Spleen (tissue), 11 donors: ENCODE data around the gene TBL3. TPM values are rescaled to one million over a fixed set of nuclear protein-coding genes. Genes with fewer than 3 reads are reported as not detected.

Source experiments
- DNase-seq: peaks from one replicate; pipeline ENCODE4 v3.0.0-alpha.2; 2020
- H3K27ac ChIP-seq, 8 donors: fragments of 200-600 bp; sonication (generic) in 7 of 8; 1 replicate in 4 of 8; 2 replicates in 4 of 8; pipeline versions ENCODE4 v1.5.0 to v1.8.0; 2016 to 2021; ENCODE audit warnings: inconsistent platforms in 4 of 8, mild to moderate bottlenecking in 4 of 8, moderate library complexity in 1 of 8
- H3K27me3 ChIP-seq, 7 donors: fragments of 200-600 bp; sonication (generic) in 6 of 7; replicated peaks in 1 of 7; 1 replicate in 4 of 7; 2 replicates in 3 of 7; pipeline versions ENCODE4 v1.5.0 to v1.8.0; 2016 to 2021; ENCODE audit warnings: inconsistent platforms in 3 of 7, mild to moderate bottlenecking in 1 of 7
- H3K36me3 ChIP-seq, 6 donors: fragments of 200-600 bp; sonication (generic) in 5 of 6; 1 replicate in 4 of 6; 2 replicates in 2 of 6; pipeline versions ENCODE4 v1.5.0 to v1.8.0; 2016 to 2021; ENCODE audit warnings: inconsistent platforms in 2 of 6
- H3K4me1 ChIP-seq, 6 donors: fragments of 200-600 bp; sonication (generic) in 5 of 6; 1 replicate in 3 of 6; 2 replicates in 3 of 6; pipeline versions ENCODE4 v1.5.0 to v1.8.0; 2016 to 2021; ENCODE audit warnings: inconsistent platforms in 3 of 6
- H3K4me3 ChIP-seq, 8 donors: fragments of 200-600 bp; sonication (generic) in 7 of 8; 1 replicate in 4 of 8; 2 replicates in 4 of 8; pipeline versions ENCODE4 v1.5.0 to v1.8.0; 2016 to 2021; ENCODE audit warnings: inconsistent platforms in 4 of 8, mild to moderate bottlenecking in 4 of 8, moderate library complexity in 2 of 8
- H3K9me3 ChIP-seq, 8 donors: fragments of 200-600 bp; sonication (generic) in 7 of 8; 1 replicate in 4 of 8; 2 replicates in 4 of 8; pipeline versions ENCODE4 v1.5.0 to v1.8.0; 2016 to 2021; ENCODE audit warnings: inconsistent platforms in 4 of 8
- CTCF ChIP-seq, 11 experiments: fragments of 200-600 bp in 7 of 11; fragments of 450-650 bp in 4 of 11; sonication (generic) in 4 of 11; IDR thresholded peaks in 8 of 11; conservative IDR thresholded peaks in 3 of 11; 1 replicate in 7 of 11; 2 replicates in 4 of 11; pipeline versions ENCODE4 v1.4.0 to v1.8.0; 2016 to 2021; ENCODE audit warnings: antibody characterized with exemption in 11 of 11, inconsistent platforms in 4 of 11, mild to moderate bottlenecking in 1 of 11
- POLR2A ChIP-seq, 3 donors: fragments of 450-650 bp; IDR thresholded peaks; one replicate each; pipeline ENCODE4 v1.5.1; 2017; ENCODE audit warnings: antibody characterized with exemption in 3 of 3, mild to moderate bottlenecking in 1 of 3
- POLR2AphosphoS5 ChIP-seq, 3 donors: sonication (generic); formaldehyde crosslinking; IDR thresholded peaks; one replicate each; pipeline ENCODE4 v1.5.1; 2017; ENCODE audit warnings: antibody characterized with exemption in 3 of 3
- WGBS, 5 donors: extraction: QIAGEN DNeasy Blood & Tissue Kit in 3 of 5; methylation state at CpG; one replicate each; pipeline versions ENCODE4 v1.1.5 to v1.1.7; 2013 to 2018; 5-methylcytosine and 5-hydroxymethylcytosine counted together
- intact Hi-C: fragments of 100-400 bp; cut with DNase I; formaldehyde crosslinking; loops from one replicate; pipeline ENCODE4 v1.15.0; 2023; ENCODE audit warnings: low total_unique reads
- polyA plus RNA-seq, 3 donors: library from polyadenylated mRNA; stranded (reverse); fragments of 200-250 nt; gene quantifications; one replicate each; pipeline ENCODE4 v1.2.1, GENCODE V29; 2013
- total RNA-seq, 7 donors: library from RNA; depleted of rRNA in 3 of 7; stranded (reverse); fragments of >200 nt in 3 of 7; fragmentation: NEBNext Ultra II Directional in 4 of 7; extraction: Animal tissue kit (Norgen Biotek cat#: 25700) in 4 of 7; gene quantifications; one replicate each; pipeline versions ENCODE4 v1.1.0 to v1.2.1, GENCODE V29; 2016 to 2021
- donor health status: healthy with polysubstance abuse.
- donor health status: DM: no; HTN: no; CAD: no; lungs with moderate emphysema.
- donor health status: DM: no; HTN: no; CAD: no.
- donor health status: Bipolar disorder and iron deficiency.
- donor health status: healthy.
- donor health status: DM: no; HTN: no; CAD: no.
- donor health status: DM: yes; HTN: yes; CAD: no.

Gene TBL3
- total and polyA plus RNA-seq, 10 donors: 20.6 to 54.2 (median 29.3) TPM

GRCh38 chr16:1973461-1974156, 1.8 kb downstream of the TBL3 start:
- 86 to 94% (median 88%) methylated on average over 7 to 16 of the region's 16 CpGs for WGBS, 5 donors
- H3K9me3 ChIP-seq: no peaks in the 10 kb centered on the region
- peaks cover 23 to 53% (median 47%) of the 10 kb centered on the region in 6 donors for H3K36me3 ChIP-seq
- no peak overlapping the region for H3K27ac ChIP-seq
- no peak for DNase-seq
- H3K4me1 ChIP-seq: peaks cover 18 to 40% (median 33%) of the 10 kb centered on the region in 6 donors
- no peak overlapping the region for H3K4me3 ChIP-seq
- no peak for TF ChIP-seq CTCF (IDR thresholded peaks at IDR 0.05 in 8 of 11, conservative IDR thresholded peaks at IDR 0.05 in 3 of 11)
- no peak for TF ChIP-seq POLR2A (IDR thresholded peaks at IDR 0.05)
- no peak for TF ChIP-seq POLR2AphosphoS5 (IDR thresholded peaks at IDR 0.05)
- H3K27me3 ChIP-seq: peaks cover 0 to 51% (median 12%) of the 10 kb centered on the region in 7 donors
- intact Hi-C loops: no loop called here

- Histone ChIP-seq H3K36me3 (peaks cover 23 to 61% (median 52%) of the 10 kb centered on the region in 6 donors), H3K4me3 (no peak overlapping the region), H3K9me3 (no peaks in the 10 kb centered on the region), H3K27me3 (peaks cover 0 to 59% (median 20%) of the 10 kb centered on the region in 7 donors), H3K27ac (no peak overlapping the region), H3K4me1 (peaks cover 18 to 48% (median 35%) of the 10 kb centered on the region in 6 donors)
- intact Hi-C loops: no loop called here
- 92 to 96% (median 95%) methylated on average over 24 to 42 of the region's 42 CpGs for WGBS, 5 donors
- no peak for DNase-seq
- TF ChIP-seq POLR2A (IDR thresholded peaks at IDR 0.05): no peak
- no peak for TF ChIP-seq POLR2AphosphoS5 (IDR thresholded peaks at IDR 0.05)
- no peak for TF ChIP-seq CTCF (IDR thresholded peaks at IDR 0.05 in 8 of 11, conservative IDR thresholded peaks at IDR 0.05 in 3 of 11)
These were observed 2.6 kb downstream of the TBL3 start for GRCh38 chr16:1974157-1975070.

GRCh38 chr16:1975432-1976215, 3.8 kb downstream of the TBL3 start:
- H3K36me3 ChIP-seq: peaks cover 23 to 63% (median 52%) of the 10 kb centered on the region in 6 donors
- TF ChIP-seq POLR2A (IDR thresholded peaks at IDR 0.05): no peak
- no peak for TF ChIP-seq CTCF (IDR thresholded peaks at IDR 0.05 in 8 of 11, conservative IDR thresholded peaks at IDR 0.05 in 3 of 11)
- TF ChIP-seq POLR2AphosphoS5 (IDR thresholded peaks at IDR 0.05): no peak
- H3K4me3 ChIP-seq: no peak overlapping the region
- no peak for DNase-seq
- H3K9me3 ChIP-seq: no peaks in the 10 kb centered on the region
- no peak overlapping the region for H3K27ac ChIP-seq
- H3K4me1 ChIP-seq: peaks cover 18 to 55% (median 37%) of the 10 kb centered on the region in 6 donors
- WGBS, 5 donors: 94 to 97% (median 95%) methylated on average over 26 to 33 of the region's 33 CpGs
- peaks cover 3 to 72% (median 32%) of the 10 kb centered on the region in 7 donors for H3K27me3 ChIP-seq
- intact Hi-C loops: no loop called here
